Kidney (tissue), 14 donors: ENCODE results near the gene KIF19. TPM values are rescaled to one million over a fixed set of nuclear protein-coding genes. Genes with fewer than 3 reads are reported as not detected.
A peak's percentile ranks its signal among the peaks of the same experiment; 100 is the strongest.

ENCODE experiments used
- DNase-seq, 5 donors: peaks; one replicate each; pipeline ENCODE4 v3.0.0-alpha.2; 2013 to 2020
- FAIRE-seq: peaks from 2 replicates; lab custom pipeline; 2012; peaks lifted over from hg19 to GRCh38; lab: Jason Lieb, UNC
- H3K27ac ChIP-seq, 2 donors: one replicate each; pipeline ENCODE4 v1.7.0; 2013; ENCODE audit warnings: low read depth in 2 of 2, low read length in 2 of 2, inconsistent platforms in 1 of 2
- H3K27me3 ChIP-seq: one replicate; pipeline ENCODE4 v1.7.1; 2013; ENCODE audit warnings: low read length, inconsistent platforms; ENCODE audit not compliant: control insufficient read depth, insufficient read depth
- H3K36me3 ChIP-seq, 3 donors: one replicate each; pipeline versions ENCODE4 v1.7.0 to v1.7.1; 2013; ENCODE audit warnings: low read length in 3 of 3, control low read depth in 1 of 3, inconsistent platforms in 1 of 3; ENCODE audit not compliant: insufficient read depth in 3 of 3, control insufficient read depth in 2 of 3
- H3K4me1 ChIP-seq, 3 donors: one replicate each; pipeline versions ENCODE4 v1.7.0 to v1.7.1; 2013; ENCODE audit warnings: low read length in 3 of 3, inconsistent platforms in 1 of 3, low read depth in 1 of 3; ENCODE audit not compliant: control insufficient read depth in 2 of 3, insufficient read depth in 2 of 3
- H3K4me3 ChIP-seq, 3 donors: one replicate each; pipeline versions ENCODE4 v1.7.0 to v1.8.1; 2013; ENCODE audit warnings: low read length in 3 of 3, control low read depth in 1 of 3, inconsistent platforms in 1 of 3
- H3K9ac ChIP-seq, 3 donors: one replicate each; pipeline versions ENCODE4 v1.7.0 to v1.7.1; 2013; ENCODE audit warnings: low read length in 3 of 3, control low read depth in 1 of 3, inconsistent platforms in 1 of 3
- H3K9me3 ChIP-seq, 3 donors: one replicate each; pipeline versions ENCODE4 v1.7.0 to v1.7.1; 2013; ENCODE audit warnings: low read length in 3 of 3, control low read depth in 1 of 3, inconsistent platforms in 1 of 3; ENCODE audit not compliant: control insufficient read depth in 2 of 3, insufficient read depth in 1 of 3
- intact Hi-C: fragments of 100-400 bp; cut with DNase I; formaldehyde crosslinking; loops from one replicate; pipeline ENCODE4 v1.11.1; 2022
- polyA plus RNA-seq: library from polyadenylated mRNA; stranded (reverse); fragments of 350-450 nt; fragmentation: Illumina TruSeq; extraction: RNeasy Lipid Tissue Mini Kit (QIAGEN cat#74804); gene quantifications from one replicate; pipeline ENCODE4 v1.2.3, GENCODE V29; 2014; ENCODE audit warnings: low read depth, low replicate concordance; ENCODE audit not compliant: insufficient read depth
- total RNA-seq: library from RNA; stranded (reverse); fragmentation: NEBNext Ultra II Directional; extraction: Animal tissue kit (Norgen Biotek cat#: 25700); gene quantifications from one replicate; pipeline ENCODE4 v1.2.1, GENCODE V29; 2021
- TF ChIP-seq, protein P1 (sequence below): IDR thresholded peaks from 3 replicates; pipeline ENCODE4 v1.5.1; 2012; ENCODE audit warnings: mild to moderate bottlenecking, moderate library complexity, borderline replicate concordance; ENCODE audit not compliant: insufficient read depth; ENCODE audit errors: extremely low read depth
- donor health status: control.
- donor health status: control.
- donor health status: control.
- donor health status: control.
- donor health status: control.
- donor health status: DM: yes; HTN: yes; CAD: no.
- donor health status: Normal renal cell carcinoma (clear cell type).

Gene KIF19
- total and polyA plus RNA-seq, 2 donors from 2014 or later, result 0.85 TPM; not detected in 1

DNA sequence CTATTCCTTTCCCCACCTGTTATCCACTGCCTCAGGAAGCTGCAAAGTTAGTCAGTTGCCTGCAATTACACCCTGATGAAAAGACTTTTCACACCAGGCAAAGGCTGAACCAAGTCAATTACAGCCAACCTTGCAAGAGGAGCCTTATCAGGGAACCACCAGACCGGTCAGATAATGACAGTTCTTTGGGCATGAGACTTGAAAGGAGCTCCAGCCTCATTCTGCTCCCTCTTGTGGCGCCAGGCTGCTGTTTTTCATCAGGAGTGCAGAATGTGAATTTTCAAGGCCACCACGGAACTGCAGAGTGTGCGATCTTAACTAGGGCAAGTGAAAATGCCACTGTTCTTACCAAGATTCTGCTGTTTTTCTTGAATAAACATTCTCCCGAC, 29.5 kb upstream of the KIF19 start:
- H3K27me3 ChIP-seq, result no peaks in the 10 kb centered on the region
- H3K36me3 ChIP-seq, result no peaks in the 10 kb centered on the region
- no peak for FAIRE-seq
- no peak overlapping the region for H3K4me3 ChIP-seq
- no peaks in the 10 kb centered on the region for H3K4me1 ChIP-seq
- peak in 3 of 5 donors; percentile 72 to 89 (median 81) for DNase-seq
- H3K9ac ChIP-seq, result no peak overlapping the region
- no peak overlapping the region for H3K27ac ChIP-seq
- no peaks in the 10 kb centered on the region for H3K9me3 ChIP-seq
- TF ChIP-seq, protein P1, sequence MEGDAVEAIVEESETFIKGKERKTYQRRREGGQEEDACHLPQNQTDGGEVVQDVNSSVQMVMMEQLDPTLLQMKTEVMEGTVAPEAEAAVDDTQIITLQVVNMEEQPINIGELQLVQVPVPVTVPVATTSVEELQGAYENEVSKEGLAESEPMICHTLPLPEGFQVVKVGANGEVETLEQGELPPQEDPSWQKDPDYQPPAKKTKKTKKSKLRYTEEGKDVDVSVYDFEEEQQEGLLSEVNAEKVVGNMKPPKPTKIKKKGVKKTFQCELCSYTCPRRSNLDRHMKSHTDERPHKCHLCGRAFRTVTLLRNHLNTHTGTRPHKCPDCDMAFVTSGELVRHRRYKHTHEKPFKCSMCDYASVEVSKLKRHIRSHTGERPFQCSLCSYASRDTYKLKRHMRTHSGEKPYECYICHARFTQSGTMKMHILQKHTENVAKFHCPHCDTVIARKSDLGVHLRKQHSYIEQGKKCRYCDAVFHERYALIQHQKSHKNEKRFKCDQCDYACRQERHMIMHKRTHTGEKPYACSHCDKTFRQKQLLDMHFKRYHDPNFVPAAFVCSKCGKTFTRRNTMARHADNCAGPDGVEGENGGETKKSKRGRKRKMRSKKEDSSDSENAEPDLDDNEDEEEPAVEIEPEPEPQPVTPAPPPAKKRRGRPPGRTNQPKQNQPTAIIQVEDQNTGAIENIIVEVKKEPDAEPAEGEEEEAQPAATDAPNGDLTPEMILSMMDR, result peak; percentile 36
- intact Hi-C loops, result no loop called here

DNA sequence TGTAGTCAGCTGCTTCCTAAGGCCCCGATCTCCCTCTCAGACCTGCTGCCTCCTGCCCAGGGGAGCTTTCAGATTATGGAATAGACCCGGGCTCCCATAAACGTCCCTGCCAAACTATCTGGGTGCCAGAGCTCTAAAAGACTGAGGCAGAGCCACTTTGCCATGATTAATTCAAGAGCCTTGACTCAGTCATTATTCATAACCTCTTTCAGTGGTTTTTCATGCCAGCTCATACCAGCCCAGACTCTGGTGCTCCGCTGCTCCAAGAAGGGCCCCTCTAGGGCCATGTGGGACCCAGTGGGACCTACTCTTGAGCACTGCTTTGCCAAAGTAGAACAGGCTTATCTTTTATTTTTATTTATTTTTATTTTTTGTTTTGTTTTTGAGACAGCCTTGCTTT, 28.1 kb upstream of the KIF19 start:
- H3K9ac ChIP-seq, result no peak overlapping the region
- TF ChIP-seq, protein P1, result no peak
- DNase-seq (no peak), FAIRE-seq (no peak)
- no peaks in the 10 kb centered on the region for H3K9me3 ChIP-seq
- intact Hi-C loops, result no loop called here
- no peaks in the 10 kb centered on the region for H3K4me1 ChIP-seq
- H3K36me3 ChIP-seq, result no peaks in the 10 kb centered on the region
- H3K27ac ChIP-seq, result no peak overlapping the region
- no peak overlapping the region for H3K4me3 ChIP-seq
- no peaks in the 10 kb centered on the region for H3K27me3 ChIP-seq

DNA sequence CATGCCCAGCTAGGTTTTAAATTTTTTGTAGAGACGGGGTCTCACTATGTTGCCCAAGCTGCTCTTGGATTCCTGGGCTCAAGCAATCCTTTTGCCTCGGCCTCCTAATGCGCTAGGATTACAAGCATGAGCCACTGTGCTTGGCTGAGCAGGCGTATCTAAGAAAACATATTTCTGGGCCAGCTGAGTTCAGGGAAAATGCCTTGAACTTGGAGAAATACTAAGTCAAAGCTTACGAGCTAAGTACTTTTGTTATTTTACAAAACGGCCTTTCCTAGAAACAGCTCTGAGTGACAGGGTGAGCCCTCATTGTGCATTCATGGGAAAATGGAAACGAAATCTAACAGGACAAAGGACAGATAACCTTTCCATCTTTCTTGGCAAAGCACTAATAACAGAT, 27.2 kb upstream of the KIF19 start:
- DNase-seq (peak in 1 of 5 donors; percentile 49), FAIRE-seq (no peak)
- no peak overlapping the region for H3K9ac ChIP-seq
- no peak overlapping the region for H3K4me3 ChIP-seq
- H3K27me3 ChIP-seq, result no peaks in the 10 kb centered on the region
- H3K27ac ChIP-seq, result no peak overlapping the region
- intact Hi-C loops, result no loop called here
- TF ChIP-seq, protein P1, result no peak
- no peaks in the 10 kb centered on the region for H3K4me1 ChIP-seq
- H3K36me3 ChIP-seq, result no peaks in the 10 kb centered on the region
- no peaks in the 10 kb centered on the region for H3K9me3 ChIP-seq

DNA sequence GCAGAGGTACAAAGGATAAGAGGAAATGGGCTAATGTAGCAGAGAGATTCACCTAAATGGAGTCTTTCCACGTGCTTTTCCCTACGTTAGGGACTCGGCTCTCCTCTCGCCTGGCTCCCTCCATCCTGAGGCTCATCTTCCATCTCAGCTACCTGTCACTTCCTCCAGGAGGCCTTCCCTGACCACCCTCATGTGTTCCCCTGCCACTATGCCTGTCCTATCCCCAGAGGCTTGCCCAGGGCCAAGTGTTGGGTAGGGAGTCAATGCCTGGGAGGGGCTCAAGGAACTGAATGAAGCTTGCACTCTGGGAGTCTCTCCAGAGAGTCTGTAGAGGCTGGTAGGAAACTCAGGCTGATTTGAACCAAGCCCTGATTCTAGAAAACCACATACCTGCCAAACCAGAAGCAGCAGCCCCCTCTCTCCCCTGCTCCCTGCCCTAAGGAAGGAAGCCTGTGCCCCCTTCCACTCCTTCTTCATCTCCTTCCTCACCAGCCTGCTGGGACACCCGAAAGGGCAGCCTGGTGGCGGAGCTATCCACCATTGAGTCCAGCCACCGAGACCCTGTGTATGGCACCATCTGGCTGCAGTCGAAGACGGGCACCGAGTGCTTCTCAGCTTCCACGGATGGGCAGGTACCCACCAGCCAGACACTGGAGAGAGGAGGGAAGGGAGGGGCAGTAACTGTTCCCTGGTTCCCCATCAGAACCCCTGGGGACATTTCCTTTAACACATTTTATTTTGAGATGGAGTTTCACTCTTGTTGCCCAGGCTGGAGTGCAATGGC, 26.6 kb upstream of the KIF19 start:
- Histone ChIP-seq H3K9me3 (no peaks in the 10 kb centered on the region), H3K4me3 (no peak overlapping the region), H3K27me3 (no peaks in the 10 kb centered on the region), H3K36me3 (no peaks in the 10 kb centered on the region), H3K27ac (no peak overlapping the region), H3K4me1 (no peaks in the 10 kb centered on the region), H3K9ac (no peak overlapping the region)
- FAIRE-seq (no peak), DNase-seq (no peak)
- TF ChIP-seq, protein P1, result no peak
- intact Hi-C loops, result loop anchor here (10.0 kb wide), 1 partner anchor 65 kb away; the partner anchor contains the start of genes BTBD17 and GPR142
